CD4-positive, alpha-beta T cell (primary cell): Measurements from ENCODE around the gene ZNF804B. TPM values are rescaled to one million over a fixed set of nuclear protein-coding genes. Genes with fewer than 3 reads are reported as not detected.

ENCODE experiments used
- ATAC-seq: fragments of 200-7000 bp; cut with Tn5 transposase; one replicate; pipeline ENCODE4 v1.10.0; 2022; ENCODE audit warnings: mild to moderate bottlenecking; ENCODE audit not compliant: poor library complexity
- CTCF ChIA-PET: fragments of 350-600 bp; sonication (Branson Sonifier 250); formaldehyde crosslinking; loops from one replicate; lab custom pipeline; 2021; ENCODE audit warnings: antibody characterized with exemption, inconsistent platforms; lab: Charles Lee
- POLR2A ChIA-PET: fragments of 350-600 bp; sonication (Branson Sonifier 250); formaldehyde crosslinking; loops from one replicate; lab custom pipeline; 2021; ENCODE audit warnings: antibody characterized with exemption, inconsistent platforms; lab: Charles Lee
- DNase-seq, 14 experiments: peaks; one replicate each; pipeline ENCODE4 v3.0.0-alpha.2; 2013 to 2020; ENCODE audit warnings: mixed read lengths in 2 of 14
- H3K27ac ChIP-seq, 2 donors: one replicate each; pipeline versions ENCODE4 v1.5.1 to v1.7.0; 2013; ENCODE audit warnings: low read length in 2 of 2, low read depth in 1 of 2, mild to moderate bottlenecking in 1 of 2
- H3K27me3 ChIP-seq, 2 experiments: 1 replicate in 1 of 2; 2 replicates in 1 of 2; pipeline versions ENCODE4 v1.6.1 to v1.7.0; 2013; ENCODE audit warnings: low read length in 2 of 2, control low read depth in 1 of 2, mild to moderate bottlenecking in 1 of 2, moderate library complexity in 1 of 2; ENCODE audit not compliant: insufficient read depth in 2 of 2, control insufficient read depth in 1 of 2
- H3K36me3 ChIP-seq: one replicate; pipeline ENCODE4 v1.6.1; 2013; ENCODE audit warnings: low read length, control low read depth; ENCODE audit not compliant: insufficient read depth
- H3K4me1 ChIP-seq: one replicate; pipeline ENCODE4 v1.6.1; 2013; ENCODE audit warnings: low read length, control low read depth; ENCODE audit not compliant: insufficient read depth
- H3K4me3 ChIP-seq: one replicate; pipeline ENCODE4 v1.5.1; 2013; ENCODE audit warnings: mild to moderate bottlenecking, low read length, moderate library complexity
- H3K9me3 ChIP-seq, 2 experiments: 1 replicate in 1 of 2; 2 replicates in 1 of 2; pipeline versions ENCODE4 v1.6.1 to v1.7.0; 2013; ENCODE audit warnings: low read length in 2 of 2, mild to moderate bottlenecking in 2 of 2, control low read depth in 1 of 2, moderate library complexity in 1 of 2; ENCODE audit not compliant: control insufficient read depth in 1 of 2, insufficient read depth in 1 of 2
- H3K27ac Mint-ChIP-seq: one replicate; pipeline ENCODE4 v1.8.0; 2020; ENCODE audit warnings: mixed read lengths
- H3K27me3 Mint-ChIP-seq: one replicate; pipeline ENCODE4 v1.8.0; 2021; ENCODE audit warnings: mixed read lengths
- H3K36me3 Mint-ChIP-seq: one replicate; pipeline ENCODE4 v1.8.0; 2021; ENCODE audit warnings: low read depth, mixed read lengths
- H3K4me1 Mint-ChIP-seq: one replicate; pipeline ENCODE4 v1.8.0; 2021; ENCODE audit warnings: low read depth, mixed read lengths
- H3K4me3 Mint-ChIP-seq: one replicate; pipeline ENCODE4 v1.8.0; 2020; ENCODE audit warnings: mild to moderate bottlenecking, mixed read lengths
- H3K9me3 Mint-ChIP-seq: one replicate; pipeline ENCODE4 v1.8.0; 2020; ENCODE audit warnings: mixed read lengths
- CTCF ChIP-seq: fragments of 200-600 bp; IDR thresholded peaks from one replicate; pipeline ENCODE4 v1.8.0; 2022; ENCODE audit warnings: antibody characterized with exemption, mild to moderate bottlenecking
- intact Hi-C, 2 experiments: fragments of 100-400 bp; cut with DNase I in 1 of 2; cut with micrococcal nuclease in 1 of 2; formaldehyde crosslinking; loops; one replicate each; pipeline versions ENCODE4 v1.15.1 to v1.9.0; 2023 to 2025; cut with DNase I, micrococcal nuclease
- total RNA-seq, 174 experiments: library from RNA in 2 of 174; stranded (reverse) in 2 of 174; gene quantifications; one replicate each; pipeline ENCODE4 v1.2.3 and lab custom pipeline; 2021 to 2026

ZNF804B gene
- total RNA-seq, 2 experiments from 2014 or later, result not detected

GRCh38 chr7:88922944-88923343 lies 163.4 kb downstream of the ZNF804B start:
- Mint-ChIP-seq H3K27me3 (no peaks in the 10 kb centered on the region), H3K27ac (no peak overlapping the region), H3K36me3 (no peaks in the 10 kb centered on the region), H3K9me3 (no peaks in the 10 kb centered on the region), H3K4me1 (no peaks in the 10 kb centered on the region), H3K4me3 (no peak overlapping the region)
- ChIA-PET CTCF (no interaction called here), POLR2A (no interaction called here)
- no peak for TF ChIP-seq CTCF
- no peak overlapping the region for H3K27ac ChIP-seq
- intact Hi-C loops, result no loop called here
- H3K4me1 ChIP-seq, result no peaks in the 10 kb centered on the region
- H3K9me3 ChIP-seq, result no peaks in the 10 kb centered on the region
- no peak overlapping the region for H3K4me3 ChIP-seq
- no peaks in the 10 kb centered on the region for H3K36me3 ChIP-seq
- H3K27me3 ChIP-seq, result no peaks in the 10 kb centered on the region
- ATAC-seq (no peak), DNase-seq (no peak)

GRCh38 chr7:88928276-88928675 lies 168.8 kb downstream of the ZNF804B start:
- H3K36me3 ChIP-seq, result no peaks in the 10 kb centered on the region
- no peaks in the 10 kb centered on the region for H3K27me3 ChIP-seq
- Mint-ChIP-seq H3K4me1 (no peaks in the 10 kb centered on the region), H3K27ac (no peak overlapping the region), H3K27me3 (no peaks in the 10 kb centered on the region), H3K4me3 (no peak overlapping the region), H3K36me3 (no peaks in the 10 kb centered on the region), H3K9me3 (no peaks in the 10 kb centered on the region)
- H3K4me3 ChIP-seq, result no peak overlapping the region
- ChIA-PET POLR2A (no interaction called here), CTCF (no interaction called here)
- no peak overlapping the region for H3K27ac ChIP-seq
- H3K4me1 ChIP-seq, result no peaks in the 10 kb centered on the region
- no peak for DNase-seq
- no peak for TF ChIP-seq CTCF
- H3K9me3 ChIP-seq, result no peaks in the 10 kb centered on the region
- intact Hi-C loops, result no loop called here
- no peak for ATAC-seq

- ATAC-seq, result no peak
- no peak for TF ChIP-seq CTCF
- ChIA-PET POLR2A (no interaction called here), CTCF (no interaction called here)
- no peak overlapping the region for H3K27ac ChIP-seq
- no peak overlapping the region for H3K4me3 Mint-ChIP-seq
- H3K27me3 Mint-ChIP-seq, result no peaks in the 10 kb centered on the region
- no peaks in the 10 kb centered on the region for H3K36me3 Mint-ChIP-seq
- H3K27me3 ChIP-seq, result no peaks in the 10 kb centered on the region
- DNase-seq, result no peak
- H3K4me3 ChIP-seq, result no peak overlapping the region
- no peak overlapping the region for H3K27ac Mint-ChIP-seq
- H3K4me1 ChIP-seq, result no peaks in the 10 kb centered on the region
- no peaks in the 10 kb centered on the region for H3K9me3 ChIP-seq
- peaks cover 3% of the 10 kb centered on the region for H3K9me3 Mint-ChIP-seq
- no peaks in the 10 kb centered on the region for H3K4me1 Mint-ChIP-seq
- no peaks in the 10 kb centered on the region for H3K36me3 ChIP-seq
- intact Hi-C loops, result no loop called here
Observed at GRCh38 chr7:88929719-88930118, 170.2 kb downstream of the ZNF804B start.
